Activated naive CD4-positive, alpha-beta T cell treated with anti-CD3 and anti-CD28 coated beads, Interleukin-2, amount 10 ng/mL, durations not matched to agents 7 days and 5 days (primary cell): Measurements from ENCODE around the gene PRSS57.

Source experiments
- CTCF ChIA-PET: fragments of 350-600 bp; sonication (Branson Sonifier 250); formaldehyde crosslinking; loops from one replicate; lab custom pipeline; 2021; ENCODE audit warnings: antibody characterized with exemption; lab: Charles Lee
- DNase-seq: peaks from one replicate; pipeline ENCODE4 v3.0.0-alpha.2; 2020
- H3K27ac Mint-ChIP-seq: one replicate; pipeline ENCODE4 v1.8.0; 2021; ENCODE audit warnings: mild to moderate bottlenecking, moderate library complexity, mixed read lengths
- H3K27me3 Mint-ChIP-seq: one replicate; pipeline ENCODE4 v1.8.0; 2021; ENCODE audit warnings: mild to moderate bottlenecking, mixed read lengths
- H3K36me3 Mint-ChIP-seq: one replicate; pipeline ENCODE4 v1.8.0; 2021; ENCODE audit warnings: mixed read lengths
- H3K4me1 Mint-ChIP-seq: one replicate; pipeline ENCODE4 v1.8.0; 2021; ENCODE audit warnings: mixed read lengths
- H3K4me3 Mint-ChIP-seq: one replicate; pipeline ENCODE4 v1.8.0; 2021; ENCODE audit warnings: mild to moderate bottlenecking, moderate library complexity, mixed read lengths
- H3K9me3 Mint-ChIP-seq: one replicate; pipeline ENCODE4 v1.8.0; 2021; ENCODE audit warnings: mixed read lengths

Gene PRSS57

DNA sequence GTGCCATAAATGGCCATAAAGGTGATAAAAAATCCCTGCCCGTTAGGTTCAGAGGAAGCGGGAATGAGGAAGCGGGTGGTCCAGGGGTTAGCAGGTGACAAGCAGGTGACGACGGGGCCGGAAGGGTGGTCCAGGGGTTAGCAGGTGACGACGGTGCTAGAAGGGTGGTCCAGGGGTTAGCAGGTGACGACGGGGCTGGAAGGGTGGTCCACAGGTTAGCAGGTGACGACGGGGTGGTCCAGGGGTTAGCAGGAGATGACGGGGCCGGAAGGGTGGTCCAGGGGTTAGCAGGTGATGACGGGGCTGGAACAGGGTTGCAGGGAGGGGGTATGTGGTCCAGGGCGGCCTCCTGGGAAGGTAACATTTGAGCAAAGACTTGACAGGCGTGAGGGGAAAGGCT lies 6.3 kb downstream of the PRSS57 start:
- H3K4me3 Mint-ChIP-seq = no peak overlapping the region
- DNase-seq = no peak
- no peaks in the 10 kb centered on the region for H3K36me3 Mint-ChIP-seq
- H3K27me3 Mint-ChIP-seq = peaks cover 10% of the 10 kb centered on the region
- no peaks in the 10 kb centered on the region for H3K4me1 Mint-ChIP-seq
- no peaks in the 10 kb centered on the region for H3K9me3 Mint-ChIP-seq
- no peak overlapping the region for H3K27ac Mint-ChIP-seq
- CTCF ChIA-PET = no interaction called here

DNA sequence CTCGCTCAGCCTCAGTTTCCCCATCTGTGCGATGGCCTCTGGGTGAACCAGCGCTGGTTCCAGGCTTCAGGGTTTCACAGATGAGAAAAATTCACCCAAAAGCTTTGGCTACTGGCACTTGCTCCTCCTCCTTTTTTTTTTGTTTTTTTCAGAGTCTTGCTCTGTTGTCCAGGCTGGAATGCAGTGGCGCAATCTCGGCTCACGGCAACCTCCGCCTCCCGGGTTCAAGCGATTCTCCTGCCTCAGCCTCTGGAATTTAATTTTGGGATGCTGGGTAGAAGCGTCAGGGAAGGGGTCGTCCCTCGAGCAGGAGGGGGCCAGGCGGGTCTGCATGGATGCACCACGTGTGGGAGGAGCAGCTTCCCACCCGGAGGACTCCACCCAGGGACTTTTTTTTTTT lies 7.0 kb downstream of the PRSS57 start:
- CTCF ChIA-PET = interaction anchor here (1.1 kb wide), 1 partner anchor 313 kb away, joined by 3 read pairs; no protein-coding TSS in a partner anchor
- Mint-ChIP-seq H3K4me3 (no peak overlapping the region), H3K4me1 (no peaks in the 10 kb centered on the region), H3K27ac (no peak overlapping the region), H3K9me3 (no peaks in the 10 kb centered on the region), H3K27me3 (peaks cover 4% of the 10 kb centered on the region), H3K36me3 (no peaks in the 10 kb centered on the region)
- no peak for DNase-seq

- H3K27ac Mint-ChIP-seq = no peak overlapping the region
- peaks cover 4% of the 10 kb centered on the region for H3K27me3 Mint-ChIP-seq
- DNase-seq = no peak
- H3K9me3 Mint-ChIP-seq = no peaks in the 10 kb centered on the region
- no peaks in the 10 kb centered on the region for H3K36me3 Mint-ChIP-seq
- no peak overlapping the region for H3K4me3 Mint-ChIP-seq
- CTCF ChIA-PET = interaction anchor here (1.1 kb wide), 1 partner anchor 314 kb away, joined by 3 read pairs; no protein-coding TSS in a partner anchor
- no peaks in the 10 kb centered on the region for H3K4me1 Mint-ChIP-seq
Measured at GRCh38 chr19:687569-688166, 7.6 kb downstream of the PRSS57 start.

DNA sequence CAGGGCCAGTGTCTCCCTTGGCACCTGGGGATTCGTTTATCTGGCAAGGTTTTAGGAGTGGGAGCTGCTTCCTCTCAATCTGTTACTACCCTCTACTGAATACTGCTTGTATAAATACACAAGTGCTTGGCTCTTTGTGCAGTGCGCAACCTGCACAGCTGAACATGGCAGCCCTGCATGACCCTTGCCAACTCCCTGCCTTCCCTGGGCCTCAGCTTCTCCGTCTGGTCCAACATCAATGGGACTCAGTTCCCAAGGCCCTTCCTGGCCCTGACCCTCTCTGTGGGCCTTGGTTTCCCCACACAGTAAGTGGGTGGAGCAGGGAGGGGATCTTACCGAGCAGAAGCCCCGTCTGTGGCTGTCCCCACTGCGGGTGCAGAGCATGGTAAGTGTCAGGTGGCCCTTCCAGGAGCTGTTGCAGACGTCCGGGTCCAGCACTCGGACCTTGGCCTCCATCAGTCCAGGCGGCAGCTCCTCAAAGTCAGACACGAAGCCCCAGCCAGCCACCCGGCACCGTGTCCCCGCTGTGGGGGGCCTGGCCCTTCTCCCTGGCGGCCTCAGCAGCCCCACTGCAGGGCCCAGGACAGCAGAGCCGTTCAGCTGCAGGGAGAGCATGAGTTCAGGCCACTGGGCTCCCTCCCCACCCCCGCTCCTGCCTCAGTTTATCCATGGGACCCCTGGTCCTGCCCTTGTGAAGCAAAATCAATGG lies 8.5 kb downstream of the PRSS57 start:
- no peak overlapping the region for H3K4me3 Mint-ChIP-seq
- CTCF ChIA-PET = interaction anchor here (0.7 kb wide), 1 partner anchor 358 kb away, joined by 3 read pairs; no protein-coding TSS in a partner anchor
- no peaks in the 10 kb centered on the region for H3K4me1 Mint-ChIP-seq
- H3K9me3 Mint-ChIP-seq = no peaks in the 10 kb centered on the region
- no peak for DNase-seq
- H3K27me3 Mint-ChIP-seq = peaks cover 2% of the 10 kb centered on the region
- H3K27ac Mint-ChIP-seq = no peak overlapping the region
- no peaks in the 10 kb centered on the region for H3K36me3 Mint-ChIP-seq

DNA sequence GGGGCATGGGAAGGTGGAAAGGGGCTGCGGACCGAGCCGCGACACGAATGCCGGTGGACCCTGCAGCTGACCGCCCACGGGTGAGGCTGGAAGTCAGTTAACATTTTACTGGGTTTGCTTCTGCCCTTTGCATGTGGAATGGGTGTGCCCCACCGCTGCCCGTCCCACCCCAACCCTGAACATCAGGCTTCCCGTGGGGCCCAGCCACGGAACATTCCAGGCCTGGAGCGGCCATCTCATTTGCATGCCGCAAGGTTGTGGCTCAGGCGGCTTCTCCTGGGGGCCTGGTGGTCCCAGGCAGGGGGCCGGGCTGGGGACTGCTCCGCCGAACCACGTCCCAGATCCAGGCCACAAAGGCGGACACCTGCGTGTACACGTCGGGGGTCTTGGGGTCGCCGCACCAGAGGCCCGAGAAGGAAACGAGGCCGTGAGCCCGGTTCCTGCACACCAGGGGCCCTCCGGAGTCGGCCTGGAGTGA lies 9.8 kb downstream of the PRSS57 start:
- DNase-seq = no peak
- no peak overlapping the region for H3K27ac Mint-ChIP-seq
- H3K9me3 Mint-ChIP-seq = no peaks in the 10 kb centered on the region
- CTCF ChIA-PET = no interaction called here
- no peak overlapping the region for H3K4me3 Mint-ChIP-seq
- no peaks in the 10 kb centered on the region for H3K27me3 Mint-ChIP-seq
- H3K36me3 Mint-ChIP-seq = no peaks in the 10 kb centered on the region
- H3K4me1 Mint-ChIP-seq = no peaks in the 10 kb centered on the region

DNA sequence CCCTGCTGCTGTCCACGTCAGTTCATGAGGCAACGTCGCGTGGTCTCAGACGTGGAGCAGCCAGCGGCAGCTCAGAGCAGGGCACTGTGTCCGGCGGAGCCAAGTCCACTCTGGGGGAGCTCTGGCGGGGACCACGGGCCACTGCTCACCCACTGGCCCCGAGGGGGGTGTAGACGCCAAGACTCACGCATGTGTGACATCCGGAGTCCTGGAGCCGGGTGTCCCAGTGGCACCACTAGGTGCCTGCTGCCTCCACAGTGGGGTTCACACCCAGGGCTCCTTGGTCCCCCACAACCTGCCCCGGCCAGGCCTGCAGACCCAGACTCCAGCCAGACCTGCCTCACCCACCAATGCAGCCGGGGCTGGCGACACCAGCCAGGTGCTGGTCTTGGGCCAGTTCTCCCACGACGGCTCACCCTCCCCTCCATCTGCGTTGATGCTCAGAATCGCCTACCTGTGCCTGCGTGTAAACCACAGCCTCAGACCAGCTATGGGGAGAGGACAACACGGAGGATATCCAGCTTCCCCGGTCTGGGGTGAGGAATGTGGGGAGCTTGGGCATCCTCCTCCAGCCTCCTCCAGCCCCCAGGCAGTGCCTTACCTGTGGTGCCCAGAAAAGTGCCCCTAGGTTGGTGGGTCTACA lies 12.5 kb downstream of the PRSS57 start:
- H3K4me1 Mint-ChIP-seq = peaks cover 9% of the 10 kb centered on the region
- H3K4me3 Mint-ChIP-seq = no peak overlapping the region
- H3K27me3 Mint-ChIP-seq = peaks cover 16% of the 10 kb centered on the region
- DNase-seq = no peak
- H3K9me3 Mint-ChIP-seq = no peaks in the 10 kb centered on the region
- no peak overlapping the region for H3K27ac Mint-ChIP-seq
- H3K36me3 Mint-ChIP-seq = no peaks in the 10 kb centered on the region
- CTCF ChIA-PET = no interaction called here

DNA sequence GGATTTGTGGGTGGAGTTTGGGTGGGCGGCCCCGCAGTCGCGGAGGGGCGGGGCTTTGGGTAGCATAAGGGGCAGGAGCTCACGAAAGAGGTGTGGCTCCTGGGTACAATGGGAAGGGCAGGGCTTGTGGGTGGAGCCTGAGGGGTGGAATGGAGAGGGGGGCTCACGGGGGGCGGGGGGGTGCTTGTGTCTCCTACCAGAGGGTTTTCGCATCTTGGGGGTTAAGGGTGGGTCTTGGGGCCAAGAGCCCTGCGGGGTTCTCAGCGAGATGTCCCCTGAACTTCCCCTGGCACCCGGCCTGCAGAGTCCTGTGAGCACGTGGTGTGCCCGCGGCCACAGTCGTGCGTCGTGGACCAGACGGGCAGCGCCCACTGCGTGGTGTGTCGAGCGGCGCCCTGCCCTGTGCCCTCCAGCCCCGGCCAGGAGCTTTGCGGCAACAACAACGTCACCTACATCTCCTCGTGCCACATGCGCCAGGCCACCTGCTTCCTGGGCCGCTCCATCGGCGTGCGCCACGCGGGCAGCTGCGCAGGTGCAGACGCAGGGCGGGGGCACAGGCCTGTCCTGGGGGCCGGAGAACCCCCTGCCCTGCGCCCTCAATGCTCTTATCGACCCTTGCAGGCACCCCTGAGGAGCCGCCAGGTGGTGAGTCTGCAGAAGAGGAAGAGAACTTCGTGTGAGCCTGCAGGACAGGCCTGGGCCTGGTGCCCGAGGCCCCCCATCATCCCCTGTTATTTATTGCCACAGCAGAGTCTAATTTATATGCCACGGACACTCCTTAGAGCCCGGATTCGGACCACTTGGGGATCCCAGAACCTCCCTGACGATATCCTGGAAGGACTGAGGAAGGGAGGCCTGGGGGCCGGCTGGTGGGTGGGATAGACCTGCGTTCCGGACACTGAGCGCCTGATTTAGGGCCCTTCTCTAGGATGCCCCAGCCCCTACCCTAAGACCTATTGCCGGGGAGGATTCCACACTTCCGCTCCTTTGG lies 13.9 kb downstream of the PRSS57 start:
- H3K36me3 Mint-ChIP-seq = no peaks in the 10 kb centered on the region

DNA sequence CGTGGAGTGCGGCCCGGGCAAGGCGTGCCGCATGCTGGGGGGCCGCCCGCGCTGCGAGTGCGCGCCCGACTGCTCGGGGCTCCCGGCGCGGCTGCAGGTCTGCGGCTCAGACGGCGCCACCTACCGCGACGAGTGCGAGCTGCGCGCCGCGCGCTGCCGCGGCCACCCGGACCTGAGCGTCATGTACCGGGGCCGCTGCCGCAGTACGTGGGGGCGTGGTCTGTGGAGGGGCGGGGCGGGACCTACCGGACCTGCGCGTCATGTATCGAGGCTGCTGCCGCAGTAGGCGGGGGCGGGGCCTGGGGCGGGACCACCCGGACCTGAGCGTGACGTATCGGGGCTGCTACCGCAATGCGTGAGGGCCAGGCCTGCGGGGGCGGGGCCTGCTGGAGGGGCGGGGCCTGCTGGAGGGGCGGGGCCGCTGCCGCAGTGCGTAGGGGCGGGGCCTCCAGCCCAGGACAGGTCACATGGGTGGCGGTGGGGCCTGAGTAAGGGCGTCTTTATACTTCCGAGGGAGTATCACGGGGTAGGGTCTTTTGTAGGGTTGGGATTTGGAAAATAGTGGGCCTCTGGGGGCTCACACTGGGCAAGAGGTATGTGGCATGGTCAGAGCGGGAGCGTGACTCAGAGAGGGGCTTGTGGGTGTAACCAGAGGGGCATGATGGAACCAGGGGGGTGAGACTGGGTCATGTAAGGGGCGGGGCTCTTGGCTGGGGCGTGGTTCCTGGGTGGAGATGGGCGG lies 14.8 kb downstream of the PRSS57 start:
- Mint-ChIP-seq H3K9me3 (no peaks in the 10 kb centered on the region), H3K36me3 (no peaks in the 10 kb centered on the region), H3K4me1 (peaks cover 9% of the 10 kb centered on the region), H3K27ac (peak overlapping the region; percentile 99), H3K27me3 (peaks cover 40% of the 10 kb centered on the region), H3K4me3 (peak overlapping the region; percentile 78)
- CTCF ChIA-PET = interaction anchor here (0.6 to 1.5 kb wide), 2 partner anchors 17 to 1350 kb away, joined by 5 to 6 read pairs; partner anchors contain the start of gene RNF126
- peak; percentile 100 for DNase-seq

More for the DNA sequence above, 13.9 kb downstream of the PRSS57 start:
- H3K9me3 Mint-ChIP-seq = no peaks in the 10 kb centered on the region
- peak; percentile 92 for DNase-seq
- peak overlapping the region; percentile 78 for H3K4me3 Mint-ChIP-seq
- peaks cover 9% of the 10 kb centered on the region for H3K4me1 Mint-ChIP-seq
- H3K27me3 Mint-ChIP-seq = peaks cover 31% of the 10 kb centered on the region
- CTCF ChIA-PET = no interaction called here
- peak overlapping the region; percentile 99 for H3K27ac Mint-ChIP-seq

DNA sequence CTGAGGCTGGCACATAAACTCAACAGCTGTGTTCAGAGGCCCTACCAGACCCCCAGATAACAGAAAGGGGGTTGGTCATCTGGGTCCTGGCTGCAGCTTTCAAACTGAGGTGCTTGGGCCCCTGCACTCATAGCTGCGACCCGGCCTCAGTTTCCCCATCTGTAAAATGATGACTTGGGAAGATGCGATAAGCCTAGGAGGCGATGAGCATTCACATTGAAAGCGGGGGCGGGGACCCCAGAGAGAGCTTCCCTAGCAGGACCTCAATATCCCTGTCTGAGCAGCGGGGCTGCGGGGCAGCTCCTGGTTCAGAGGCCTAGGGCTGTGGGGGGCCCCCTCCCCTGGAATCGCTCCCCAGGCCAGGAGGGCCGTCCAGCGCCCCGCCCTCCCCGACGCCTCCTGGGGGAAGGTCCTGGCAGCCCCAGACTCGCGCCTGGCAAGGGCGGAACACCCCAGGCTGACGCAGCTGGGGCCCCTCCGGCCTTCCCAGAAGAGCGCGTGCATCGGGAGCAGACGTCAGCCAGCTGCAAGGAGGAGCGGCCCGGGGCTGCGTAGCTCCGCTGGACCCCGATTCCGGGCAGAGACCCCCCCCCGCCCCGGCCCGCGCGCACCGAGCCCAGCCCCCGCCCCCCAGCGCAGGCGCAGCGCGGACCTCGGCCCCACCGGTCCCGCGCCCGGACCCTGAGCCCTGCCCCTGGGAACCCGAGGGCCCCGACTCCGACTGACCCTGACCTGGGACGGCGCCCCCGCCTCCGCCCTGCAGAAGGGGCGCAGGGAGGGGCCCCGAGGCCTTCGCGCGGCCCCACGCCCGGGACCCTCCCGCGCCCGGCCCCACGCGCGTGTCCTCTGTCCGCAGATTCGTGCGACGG lies 15.6 kb downstream of the PRSS57 start:
- Mint-ChIP-seq H3K4me3 (peak overlapping the region; percentile 78), H3K36me3 (no peaks in the 10 kb centered on the region), H3K4me1 (peaks cover 12% of the 10 kb centered on the region), H3K27ac (no peak overlapping the region), H3K27me3 (peaks cover 48% of the 10 kb centered on the region), H3K9me3 (no peaks in the 10 kb centered on the region)
- peak; percentile 62 for DNase-seq
- CTCF ChIA-PET = interaction anchor here (0.6 to 1.5 kb wide), 4 partner anchors 16 to 1351 kb away, joined by 3 to 6 read pairs (median 4); partner anchors contain the start of gene RNF126

- peak overlapping the region; percentile 72 for H3K4me3 Mint-ChIP-seq
- DNase-seq = no peak
- no peaks in the 10 kb centered on the region for H3K36me3 Mint-ChIP-seq
- no peaks in the 10 kb centered on the region for H3K9me3 Mint-ChIP-seq
- peaks cover 56% of the 10 kb centered on the region for H3K27me3 Mint-ChIP-seq
- H3K4me1 Mint-ChIP-seq = peaks cover 12% of the 10 kb centered on the region
- CTCF ChIA-PET = interaction anchor here (0.7 to 0.8 kb wide), 2 partner anchors 20 to 95 kb away, joined by 3 read pairs; no protein-coding TSS in a partner anchor
- H3K27ac Mint-ChIP-seq = no peak overlapping the region
Measured at GRCh38 chr19:678791-679388, 16.4 kb downstream of the PRSS57 start.

DNA sequence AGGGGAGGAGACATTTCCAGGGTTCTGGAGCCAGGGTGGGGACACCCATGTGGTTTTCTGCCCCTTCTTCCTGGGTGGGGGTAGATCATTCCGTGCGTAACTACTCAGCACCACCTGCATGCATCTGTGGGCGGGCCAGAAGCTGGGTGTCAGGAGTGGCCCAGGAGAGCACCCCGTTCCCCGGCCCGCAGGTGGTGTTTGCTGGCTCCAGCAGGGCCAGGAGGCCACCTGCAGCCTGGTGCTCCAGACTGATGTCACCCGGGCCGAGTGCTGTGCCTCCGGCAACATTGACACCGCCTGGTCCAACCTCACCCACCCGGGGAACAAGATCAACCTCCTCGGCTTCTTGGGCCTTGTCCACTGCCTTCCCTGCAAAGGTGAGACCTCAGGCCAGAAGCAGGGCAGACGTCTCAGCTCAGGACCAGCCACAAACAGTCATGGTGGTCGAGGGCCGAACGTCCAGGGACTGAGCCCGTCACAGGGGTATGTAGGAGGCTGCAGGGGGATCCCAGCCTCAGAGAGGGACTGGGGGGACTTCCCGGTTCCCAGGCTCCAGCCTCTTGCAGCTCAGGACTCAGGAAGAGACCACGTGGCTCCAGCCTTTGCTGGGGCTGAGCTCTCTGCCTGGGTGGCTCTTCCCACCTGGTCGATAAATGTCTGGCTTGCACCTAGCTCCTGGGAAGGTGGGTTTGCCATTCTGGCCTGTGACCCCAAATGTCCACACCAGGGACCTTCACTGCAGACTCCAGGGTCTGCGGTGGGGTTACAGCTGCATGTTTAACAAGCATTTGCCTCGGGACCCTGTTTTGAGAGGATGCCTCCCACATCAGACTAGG lies 17.4 kb downstream of the PRSS57 start:
- H3K9me3 Mint-ChIP-seq = no peaks in the 10 kb centered on the region
- no peak overlapping the region for H3K27ac Mint-ChIP-seq
- DNase-seq = no peak
- CTCF ChIA-PET = no interaction called here
- peaks cover 12% of the 10 kb centered on the region for H3K4me1 Mint-ChIP-seq
- H3K4me3 Mint-ChIP-seq = peak overlapping the region; percentile 21
- no peaks in the 10 kb centered on the region for H3K36me3 Mint-ChIP-seq
- H3K27me3 Mint-ChIP-seq = peaks cover 66% of the 10 kb centered on the region
